Tongue (tissue), 2 donors: Measurements from ENCODE around the gene ZNF718. TPM values are rescaled to one million over a fixed set of nuclear protein-coding genes. Genes with fewer than 3 reads are reported as not detected.
A peak's percentile ranks its signal among the peaks of the same experiment; 100 is the strongest.
"Not testable (repeated sequence)": the region's sequence is repeated elsewhere in the genome, so short reads cannot be mapped to it uniquely, and the experiment has no call there.

Experiments
- DNase-seq: peaks from one replicate; pipeline ENCODE4 v3.0.0-alpha.2; 2015
- total RNA-seq: library from RNA; depleted of rRNA; stranded (reverse); fragments of >200 nt; gene quantifications from one replicate; pipeline ENCODE4 v1.2.3, GENCODE V29; 2014

ZNF718 gene
- total RNA-seq, result 18.5 TPM

GRCh38 chr4:124275-125081 is at the start of gene ZNF718:
Gene ZNF718, plus strand, starts transcription at chr4:124501. Its CDS starts 170 bp downstream, at chr4:124671.
- DNase-seq, result peak; percentile 98

DNA sequence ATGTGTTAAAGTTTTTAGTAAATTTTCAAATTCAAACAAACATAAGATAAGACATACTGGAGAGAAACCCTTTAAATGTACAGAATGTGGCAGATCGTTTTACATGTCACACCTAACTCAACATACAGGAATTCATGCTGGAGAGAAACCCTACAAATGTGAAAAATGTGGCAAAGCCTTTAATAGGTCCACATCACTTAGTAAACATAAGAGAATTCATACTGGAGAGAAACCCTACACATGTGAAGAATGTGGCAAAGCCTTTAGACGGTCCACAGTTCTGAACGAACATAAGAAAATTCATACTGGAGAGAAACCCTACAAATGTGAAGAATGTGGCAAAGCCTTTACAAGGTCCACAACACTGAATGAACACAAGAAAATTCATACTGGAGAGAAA is 38.4 kb upstream of the ZNF718 start:
- DNase-seq, result no peak

GRCh38 chr4:86559-87324 is 37.6 kb upstream of the ZNF718 start:
- not testable (repeated sequence) for DNase-seq

- no peak for DNase-seq
These were observed 25.9 kb upstream of the ZNF718 start for GRCh38 chr4:98386-98785.

DNA sequence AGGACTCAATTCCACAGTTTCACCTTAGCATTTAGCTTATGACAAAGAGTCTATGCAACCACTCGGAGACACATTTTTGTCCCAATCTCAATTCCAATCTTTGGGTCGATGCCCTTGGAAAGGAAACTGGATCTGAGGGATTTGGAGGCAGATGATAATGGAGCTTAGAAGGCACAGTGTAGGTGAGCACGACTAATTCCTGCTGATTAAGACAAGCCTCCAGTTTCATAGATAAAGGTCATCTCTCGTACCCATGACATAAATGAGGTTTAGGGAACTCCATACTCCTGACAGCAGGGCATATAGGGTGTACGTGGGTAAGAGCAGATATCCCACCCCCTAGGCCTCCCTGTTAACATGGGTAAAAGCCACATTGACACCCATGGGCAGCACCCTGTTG is 24.4 kb upstream of the ZNF718 start:
- no peak for DNase-seq

GRCh38 chr4:107083-107443 is 17.2 kb upstream of the ZNF718 start:
- DNase-seq, result no peak

DNA sequence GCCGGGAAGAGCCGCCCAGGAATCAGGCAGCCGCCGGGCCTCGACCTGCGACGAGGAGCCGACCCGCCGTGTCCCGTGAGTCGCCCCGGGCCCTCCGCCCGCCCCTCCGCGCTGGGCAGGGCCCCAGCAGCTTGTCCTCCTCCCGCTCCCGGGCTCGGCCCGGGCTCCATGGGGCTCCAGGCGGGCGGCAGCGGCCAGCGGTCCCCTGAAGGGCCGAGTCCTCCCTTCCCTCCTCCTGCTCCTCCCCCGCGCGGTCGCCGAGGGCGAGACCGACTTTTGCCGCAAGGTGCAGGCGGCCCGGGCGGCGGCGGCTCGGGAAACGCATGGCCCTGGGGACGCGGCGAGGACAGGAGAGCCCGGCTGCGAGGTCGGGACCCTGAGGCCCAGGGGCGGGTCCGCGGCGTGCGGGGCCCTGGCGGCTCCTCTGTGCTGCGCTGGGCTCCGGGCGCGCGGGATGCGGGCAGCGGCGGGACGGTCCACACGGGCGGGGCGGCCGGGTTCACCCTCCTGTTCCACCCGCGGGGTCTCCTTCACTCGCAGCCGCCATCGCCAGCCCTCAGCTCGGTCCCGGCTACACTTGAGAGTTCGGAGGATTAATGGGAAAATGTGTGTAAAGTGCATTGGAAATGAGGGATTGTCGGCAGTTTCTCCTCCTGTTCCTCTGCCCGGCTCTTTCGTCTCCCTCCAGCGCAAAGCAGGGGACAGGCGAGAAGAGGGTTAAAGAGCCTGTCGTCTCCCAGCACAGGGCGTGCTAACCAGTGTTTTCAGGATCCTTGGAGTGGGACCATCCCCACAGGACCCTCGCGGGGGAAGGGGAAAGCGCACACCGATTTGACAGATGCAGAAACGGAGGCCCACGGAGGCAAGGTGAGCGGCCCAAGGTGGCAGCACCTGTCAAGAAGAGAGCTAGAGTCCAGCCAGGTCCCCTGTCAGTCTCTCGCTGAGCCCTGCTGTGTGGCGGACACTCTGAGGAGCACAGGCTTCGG is 16.6 kb upstream of the ZNF718 start:
- DNase-seq, result no peak

GRCh38 chr4:112771-113170 is 11.5 kb upstream of the ZNF718 start:
- no peak for DNase-seq

DNA sequence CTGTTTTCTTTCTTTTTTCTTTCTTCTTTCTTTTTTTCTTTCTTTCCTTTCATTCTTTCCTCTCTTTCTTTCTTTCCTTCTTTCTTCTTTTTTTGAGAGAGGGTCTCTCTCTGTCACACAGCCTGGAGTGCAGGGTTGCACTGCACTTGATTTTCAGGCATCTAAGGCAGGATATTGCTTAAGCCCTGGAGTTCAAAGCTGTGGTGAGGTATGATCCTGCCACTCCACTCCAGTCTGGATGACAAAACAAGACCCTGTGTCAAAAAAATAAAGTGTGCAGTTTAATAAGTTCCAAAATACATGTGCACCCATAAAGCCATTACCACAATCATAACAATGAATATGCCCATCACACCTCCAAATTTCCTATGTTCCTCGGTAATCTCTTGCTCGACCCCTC is 10.6 kb upstream of the ZNF718 start:
- DNase-seq, result no peak

GRCh38 chr4:114149-114548 is 10.2 kb upstream of the ZNF718 start:
- no peak for DNase-seq

GRCh38 chr4:116499-116898 is 7.8 kb upstream of the ZNF718 start:
- DNase-seq, result no peak

DNA sequence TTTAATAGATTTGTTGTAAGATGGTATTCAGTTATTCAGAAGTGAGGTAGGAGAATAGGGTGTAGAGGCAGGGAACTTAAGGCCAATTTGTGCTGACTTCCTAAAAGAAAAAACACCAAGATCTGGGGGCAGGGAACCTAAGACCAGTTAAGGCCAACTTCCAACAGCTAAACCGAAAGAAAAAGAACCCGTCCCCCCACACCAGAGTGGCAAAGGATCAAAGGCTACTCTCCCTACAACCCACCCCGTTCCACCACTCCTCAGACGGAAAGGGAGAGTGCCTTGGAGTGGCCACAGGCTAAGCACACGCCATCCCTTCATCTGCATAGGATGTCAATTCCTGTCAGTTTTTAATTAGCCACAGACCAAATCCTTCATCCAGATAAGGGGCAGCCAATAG is 3.7 kb upstream of the ZNF718 start:
- DNase-seq, result no peak

DNA sequence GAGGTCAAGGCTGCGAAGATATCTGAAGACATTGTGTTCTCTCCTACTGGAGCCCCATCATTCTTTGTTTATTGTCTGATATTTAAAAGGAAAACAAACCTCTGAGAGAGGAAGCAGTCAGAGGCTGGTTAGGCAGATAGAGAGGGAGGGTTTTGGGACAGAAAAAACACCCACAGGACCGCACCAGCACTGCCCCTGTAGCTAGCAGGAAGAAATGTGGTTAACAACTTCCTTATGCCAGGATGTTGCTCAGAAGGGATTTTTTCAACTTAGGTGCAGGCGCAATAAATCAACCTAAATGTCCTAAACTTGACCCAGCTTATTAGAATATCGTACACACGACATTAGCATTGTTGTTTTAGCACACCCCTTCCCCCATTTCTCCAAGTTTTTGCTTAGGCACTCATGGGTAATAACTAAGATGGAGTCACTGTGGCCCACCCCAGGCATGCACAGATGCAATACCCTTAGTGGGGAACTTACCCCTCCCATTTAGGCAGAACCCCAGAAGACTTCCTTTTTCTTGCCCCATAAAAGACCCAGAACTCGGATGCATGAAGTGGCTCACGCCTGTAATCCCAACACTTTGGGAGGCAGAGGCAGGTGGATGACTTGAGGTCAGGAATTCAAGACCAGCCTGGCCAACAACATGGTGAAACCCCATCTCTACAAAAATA is 2.8 kb upstream of the ZNF718 start:
- no peak for DNase-seq

DNA sequence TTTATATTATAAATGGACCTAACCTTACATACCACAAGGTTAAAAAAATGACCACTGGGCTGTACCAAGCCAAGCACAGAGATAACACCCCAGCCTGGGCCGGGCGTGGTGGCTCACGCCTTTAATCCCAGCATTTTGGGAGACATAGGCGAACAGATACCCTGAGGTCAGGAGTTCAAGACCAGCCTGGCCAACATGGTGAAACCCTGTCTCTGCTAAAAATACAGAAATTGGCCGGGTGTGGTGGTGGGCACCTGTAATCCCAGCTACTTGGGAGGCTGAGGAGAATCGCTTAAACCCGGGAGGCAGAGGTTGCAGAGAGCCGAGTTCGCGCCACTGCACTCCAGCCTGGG is 403 bp upstream of the ZNF718 start:
- not testable (repeated sequence) for DNase-seq

DNA sequence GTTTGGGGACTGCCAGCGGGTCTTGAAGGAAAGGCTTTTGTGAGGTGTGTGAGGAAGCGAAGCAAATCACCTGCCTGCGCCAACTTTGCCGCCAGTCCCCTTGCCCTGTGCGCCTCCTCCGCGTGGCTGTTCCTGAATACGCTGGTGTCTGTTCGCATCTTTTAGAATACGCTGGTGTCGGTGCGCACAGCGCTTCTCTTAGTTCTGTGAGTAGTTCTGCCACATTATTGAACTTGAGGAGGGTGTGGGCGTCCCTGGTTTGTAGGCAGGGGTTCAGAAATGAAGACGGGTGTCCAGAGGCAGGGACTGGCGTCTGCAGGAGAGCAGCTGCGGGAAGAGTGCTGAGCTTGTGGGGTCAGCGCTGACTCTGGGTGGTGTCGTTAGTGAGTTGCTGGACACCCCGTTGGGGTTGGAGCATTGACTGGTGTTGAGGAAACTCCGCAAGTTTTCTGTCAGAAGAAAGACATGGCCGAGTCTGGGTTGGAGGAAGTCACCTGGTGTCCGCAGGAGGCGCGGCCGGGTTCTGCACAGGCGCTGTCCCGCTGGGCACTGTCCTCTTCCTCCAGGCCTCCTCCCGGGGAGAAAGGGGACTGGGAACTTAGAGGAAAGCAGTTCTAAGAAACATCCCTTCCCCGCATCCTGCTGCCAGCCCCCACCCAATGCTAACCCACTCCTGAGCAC is 930 bp downstream of the ZNF718 start:
- DNase-seq, result peak; percentile 17

- no peak for DNase-seq
These were observed 1.5 kb downstream of the ZNF718 start for GRCh38 chr4:125833-126232.

- DNase-seq, result no peak
These were observed 8.2 kb downstream of the ZNF718 start for GRCh38 chr4:132483-132882.

DNA sequence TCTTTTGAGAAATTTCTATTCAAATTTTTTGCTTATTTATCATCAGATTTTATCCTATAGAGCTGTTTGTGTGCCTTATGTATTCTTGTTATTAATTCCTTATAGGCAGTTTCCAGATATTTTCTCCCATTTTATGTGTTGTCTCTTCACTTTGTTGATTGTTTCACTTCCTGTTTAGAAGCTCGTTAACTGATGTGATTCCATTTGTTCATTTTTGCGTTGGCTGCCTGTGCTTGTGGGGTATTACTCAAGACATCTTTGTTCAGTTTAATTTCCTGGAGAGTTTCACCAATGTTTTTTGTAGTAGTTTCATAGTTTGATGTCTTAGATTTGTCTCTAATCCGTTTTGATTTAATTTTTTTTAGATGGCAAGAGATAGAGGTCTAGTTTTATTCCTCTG is 14.6 kb downstream of the ZNF718 start:
- no peak for DNase-seq

GRCh38 chr4:139691-140090 is 15.4 kb downstream of the ZNF718 start:
- no peak for DNase-seq

- DNase-seq, result no peak
These were observed 22.3 kb downstream of the ZNF718 start for GRCh38 chr4:146621-147020.

- no peak for DNase-seq
These were observed 22.9 kb downstream of the ZNF718 start for GRCh38 chr4:147233-147632.
